Common myeloid progenitor, CD34-positive (primary cell): ENCODE measurements around the gene DLX2.
A peak's percentile ranks its signal among the peaks of the same experiment; 100 is the strongest.

Experiments
- CTCF ChIA-PET: fragments of 350-600 bp; sonication (Branson Sonifier 250); formaldehyde crosslinking; loops from one replicate; lab custom pipeline; 2021; ENCODE audit warnings: antibody characterized with exemption; lab: Charles Lee
- POLR2A ChIA-PET: fragments of 350-600 bp; sonication (Branson Sonifier 250); formaldehyde crosslinking; loops from one replicate; lab custom pipeline; 2021; ENCODE audit warnings: antibody characterized with exemption; lab: Charles Lee
- DNase-seq, 3 donors: peaks; one replicate each; pipeline versions ENCODE4 v3.0.0 to v3.0.0-alpha.2; 2013
- H3K27ac ChIP-seq, 2 experiments: 1 replicate in 1 of 2; 2 replicates in 1 of 2; pipeline ENCODE4 v1.7.0; 2013; ENCODE audit warnings: inconsistent platforms in 2 of 2, low read length in 2 of 2, mild to moderate bottlenecking in 2 of 2, low read depth in 1 of 2, moderate library complexity in 1 of 2; ENCODE audit not compliant: severe bottlenecking in 2 of 2, insufficient read depth in 1 of 2, poor library complexity in 1 of 2
- H3K27me3 ChIP-seq, 5 experiments: replicated peaks in 2 of 5; 1 replicate in 3 of 5; 2 replicates in 2 of 5; pipeline versions ENCODE4 v1.6.1 to v1.7.0; 2013; ENCODE audit warnings: low read length in 4 of 5, mild to moderate bottlenecking in 2 of 5, moderate library complexity in 2 of 5, inconsistent platforms in 1 of 5; ENCODE audit not compliant: insufficient read depth in 5 of 5, control insufficient read depth in 4 of 5
- H3K36me3 ChIP-seq, 4 experiments: 1 replicate in 2 of 4; 2 replicates in 2 of 4; pipeline versions ENCODE4 v1.6.1 to v1.7.0; 2013; ENCODE audit warnings: low read length in 3 of 4, control low read depth in 1 of 4, mild to moderate bottlenecking in 1 of 4; ENCODE audit not compliant: control insufficient read depth in 4 of 4, insufficient read depth in 4 of 4
- H3K4me1 ChIP-seq, 4 experiments: 1 replicate in 3 of 4; 2 replicates in 1 of 4; pipeline versions ENCODE4 v1.6.1 to v1.7.1; 2013; ENCODE audit warnings: low read length in 3 of 4, mild to moderate bottlenecking in 3 of 4, control low read depth in 1 of 4, inconsistent platforms in 1 of 4, moderate library complexity in 1 of 4; ENCODE audit not compliant: control insufficient read depth in 4 of 4, insufficient read depth in 4 of 4; ENCODE audit errors: control extremely low read depth in 1 of 4
- H3K4me3 ChIP-seq, 7 experiments: 1 replicate in 4 of 7; 2 replicates in 3 of 7; pipeline versions ENCODE4 v1.5.1 to v1.7.0; 2013; ENCODE audit warnings: mild to moderate bottlenecking in 7 of 7, low read length in 6 of 7, moderate library complexity in 6 of 7, inconsistent platforms in 2 of 7, low read depth in 2 of 7, control low read depth in 1 of 7; ENCODE audit not compliant: insufficient read depth in 4 of 7, control insufficient read depth in 1 of 7; ENCODE audit errors: extremely low read depth in 1 of 7
- H3K9me3 ChIP-seq, 5 experiments: 1 replicate in 4 of 5; 2 replicates in 1 of 5; pipeline versions ENCODE4 v1.6.1 to v1.7.1; 2013; ENCODE audit warnings: low read length in 4 of 5, mild to moderate bottlenecking in 2 of 5, inconsistent platforms in 1 of 5, low read depth in 1 of 5, moderate library complexity in 1 of 5; ENCODE audit not compliant: control insufficient read depth in 4 of 5, insufficient read depth in 2 of 5; ENCODE audit errors: control extremely low read depth in 1 of 5
- WGBS: methylation state at CpG from one replicate; pipeline ENCODE4 v1.1.5; 2013; ENCODE audit not compliant: insufficient coverage; 5-methylcytosine and 5-hydroxymethylcytosine counted together

The DLX2 gene

DNA sequence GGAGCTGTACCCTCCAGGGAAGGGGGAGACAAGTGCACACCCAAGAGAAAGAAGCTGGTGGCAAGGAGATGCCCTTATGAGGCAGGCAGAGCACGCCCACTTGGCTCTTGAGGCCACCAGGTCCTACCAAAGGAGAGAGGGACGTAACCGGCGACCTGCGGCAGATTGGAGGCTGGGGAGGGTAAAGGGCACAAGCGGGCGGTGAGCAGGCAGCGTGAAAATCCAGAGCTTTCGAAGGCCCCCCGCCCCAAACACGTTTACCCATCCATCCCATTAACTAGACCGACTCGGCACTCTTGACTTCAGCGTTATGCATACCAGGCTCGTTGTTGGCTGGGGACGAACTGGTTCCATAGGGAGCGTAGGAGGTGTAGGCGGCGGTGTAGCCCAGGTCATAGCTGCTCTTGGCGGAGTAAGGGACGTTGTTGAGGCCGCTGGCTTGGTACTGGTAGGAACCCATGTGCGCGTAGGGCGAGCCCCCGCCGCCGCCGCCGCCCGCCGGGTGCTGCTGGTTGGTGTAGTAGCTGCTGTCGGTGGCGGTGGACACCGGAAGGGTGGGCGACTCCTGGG is 794 bp downstream of the DLX2 start:
- POLR2A ChIA-PET: interaction anchor here (0.9 to 1.3 kb wide), 2 partner anchors 8 to 19 kb away, joined by 3 read pairs; no protein-coding TSS in a partner anchor
- no peaks in the 10 kb centered on the region for H3K36me3 ChIP-seq
- no peaks in the 10 kb centered on the region for H3K9me3 ChIP-seq
- CTCF ChIA-PET: interaction anchor here (1.0 to 11.5 kb wide), 5 partner anchors 12 to 502 kb away, joined by 3 to 128 read pairs (median 4); partner anchors contain the start of gene DLX1
- WGBS: 2% methylated on average over 14 of the region's 36 CpGs
- H3K27ac ChIP-seq: no peak overlapping the region
- peak in 1 of 3 donors; percentile 56 for DNase-seq
- peak overlapping the region in 6 of 7 experiments; percentile 12 to 74 (median 64) for H3K4me3 ChIP-seq
- H3K4me1 ChIP-seq: peaks cover 8 to 69% (median 66%) of the 10 kb centered on the region in 4 experiments
- H3K27me3 ChIP-seq: peaks cover 19 to 100% (median 64%) of the 10 kb centered on the region in 5 experiments

DNA sequence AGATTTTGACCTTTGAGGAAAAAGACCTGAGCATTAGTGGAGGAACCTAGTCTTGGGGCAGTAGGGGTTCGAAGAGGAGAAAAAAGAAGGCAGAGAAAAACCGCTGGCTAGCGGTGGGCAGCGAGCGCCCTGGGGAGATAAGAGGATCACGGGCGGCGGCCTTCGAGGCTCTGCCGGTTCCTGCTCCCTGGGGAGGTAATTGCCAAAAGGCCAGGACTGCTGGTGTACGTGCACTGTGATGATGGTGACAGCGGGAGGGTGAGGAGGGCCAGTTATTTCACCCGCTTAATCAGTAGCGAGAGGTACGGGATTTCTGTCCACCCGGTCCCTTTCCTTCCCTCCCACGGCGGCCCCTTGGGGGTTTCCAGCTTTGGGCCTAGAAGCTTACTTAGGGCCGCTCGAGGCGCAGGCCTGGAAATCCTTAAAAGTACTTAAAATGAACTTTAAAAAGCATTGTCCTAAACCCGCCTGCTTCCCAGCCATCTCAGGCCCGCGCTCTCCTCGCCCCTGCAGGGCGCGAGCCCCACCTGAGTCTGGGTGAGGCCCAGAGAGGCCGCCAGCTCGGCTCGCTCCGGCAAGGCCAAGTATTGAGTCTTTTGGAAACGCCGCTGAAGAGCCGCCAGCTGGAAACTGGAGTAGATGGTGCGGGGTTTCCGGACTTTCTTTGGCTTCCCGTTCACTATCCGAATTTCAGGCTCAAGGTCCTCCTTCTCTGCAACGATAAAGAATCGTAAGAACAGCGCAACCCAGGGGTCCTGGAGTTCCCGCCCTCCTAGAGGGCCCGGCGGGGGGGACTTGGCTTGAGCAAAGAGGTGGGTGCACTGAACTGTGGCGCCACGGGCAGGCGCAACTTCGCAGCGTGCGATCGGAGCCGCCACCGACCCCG is 1.5 kb downstream of the DLX2 start:
- 3% methylated on average over 40 of the region's 54 CpGs for WGBS
- DNase-seq: peak in 1 of 3 donors; percentile 37
- Histone ChIP-seq H3K9me3 (no peaks in the 10 kb centered on the region), H3K27ac (no peak overlapping the region), H3K4me1 (peaks cover 6 to 68% (median 66%) of the 10 kb centered on the region in 4 experiments), H3K36me3 (no peaks in the 10 kb centered on the region), H3K4me3 (peak overlapping the region in 4 of 7 experiments; percentile 64 to 74 (median 68)), H3K27me3 (peaks cover 19 to 100% (median 61%) of the 10 kb centered on the region in 5 experiments)
- ChIA-PET POLR2A (interaction anchor here (1.3 kb wide), 1 partner anchor 18 kb away, joined by 3 read pairs; no protein-coding TSS in a partner anchor), CTCF (interaction anchor here (1.0 to 11.5 kb wide), 5 partner anchors 12 to 501 kb away, joined by 3 to 128 read pairs (median 4); partner anchors contain the start of gene DLX1)

DNA sequence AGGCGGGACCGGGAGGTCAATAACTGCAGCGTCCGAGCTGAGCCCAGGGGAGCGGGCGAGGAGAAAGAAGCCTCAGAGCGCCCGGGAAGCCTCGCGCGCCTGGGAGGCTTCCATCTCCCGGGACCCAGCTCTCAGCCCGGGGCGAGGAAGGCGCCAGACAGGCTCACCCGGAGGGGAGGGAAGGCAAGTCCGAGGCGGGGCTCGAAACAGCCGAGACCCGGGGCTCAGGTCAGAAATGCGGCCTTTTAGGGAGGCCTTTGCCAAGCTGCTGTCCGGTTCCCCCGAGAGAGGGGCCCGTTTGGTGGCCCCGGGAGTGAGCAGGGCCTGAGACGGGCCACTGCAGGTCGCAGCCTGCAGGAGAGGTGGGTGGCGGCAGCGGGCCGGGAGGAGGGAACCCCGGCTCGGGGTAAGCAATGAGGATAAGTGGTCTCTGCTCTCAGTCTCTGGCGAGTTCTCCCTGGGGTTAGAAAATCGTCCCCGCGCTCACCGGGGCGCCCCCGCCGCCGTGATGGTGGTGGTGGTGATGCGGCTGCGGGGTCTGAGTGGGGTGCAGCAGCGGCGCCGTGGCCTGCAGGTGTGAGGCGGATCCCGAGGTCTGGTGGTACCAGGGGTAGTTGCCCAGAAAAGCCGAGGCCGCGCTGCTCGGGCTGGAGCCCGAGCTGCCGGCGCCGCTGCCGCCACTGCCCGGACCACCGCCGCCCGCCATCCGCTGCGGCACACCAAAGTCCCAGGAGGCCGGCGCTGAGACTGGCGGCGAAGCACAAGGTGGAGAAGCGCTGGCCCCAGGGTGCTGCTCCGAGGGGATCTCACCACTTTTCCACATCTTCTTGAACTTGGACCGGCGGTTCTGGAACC is 2.4 kb downstream of the DLX2 start:
- DNase-seq: no peak
- 4% methylated on average over 48 of the region's 72 CpGs for WGBS
- no peak overlapping the region for H3K27ac ChIP-seq
- H3K36me3 ChIP-seq: no peaks in the 10 kb centered on the region
- peaks cover 19 to 100% (median 59%) of the 10 kb centered on the region in 5 experiments for H3K27me3 ChIP-seq
- no peaks in the 10 kb centered on the region for H3K9me3 ChIP-seq
- peaks cover 6 to 70% (median 69%) of the 10 kb centered on the region in 4 experiments for H3K4me1 ChIP-seq
- ChIA-PET CTCF (interaction anchor here (1.5 to 11.5 kb wide), 3 partner anchors 8 to 18 kb away, joined by 4 to 128 read pairs (median 16); partner anchors contain the start of gene DLX1), POLR2A (interaction anchor here (0.6 to 1.1 kb wide), 2 partner anchors 9 to 29 kb away, joined by 3 to 4 read pairs; no protein-coding TSS in a partner anchor)
- H3K4me3 ChIP-seq: no peak overlapping the region

DNA sequence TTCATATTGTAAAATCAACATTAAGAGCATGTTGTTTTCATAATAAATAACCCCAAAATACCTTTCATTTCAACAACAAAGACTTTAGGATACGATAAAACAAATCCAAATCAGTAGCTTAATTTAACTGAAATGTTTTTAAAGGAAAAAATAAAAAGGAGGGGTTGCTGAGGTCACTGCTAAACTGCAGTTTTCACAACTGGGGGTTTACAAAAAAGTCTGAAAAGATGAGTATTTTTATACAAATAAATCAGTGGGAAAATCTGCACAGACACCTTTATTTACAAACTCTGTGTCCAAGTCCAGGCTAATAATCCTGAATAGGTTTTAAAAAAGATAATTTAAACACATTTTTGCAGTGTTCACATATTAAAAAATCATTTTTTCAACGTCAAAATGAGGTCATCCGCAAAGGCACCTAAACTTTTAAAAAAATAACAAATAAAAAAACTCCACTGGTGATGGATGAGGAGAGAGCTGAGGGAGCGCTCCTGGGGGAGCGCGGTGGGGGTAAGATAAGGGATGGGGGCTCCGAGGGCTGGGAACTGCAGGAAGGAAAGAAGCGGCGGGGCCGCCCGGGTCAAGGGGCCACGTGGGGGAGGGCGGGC is 3.1 kb downstream of the DLX2 start:
- peaks cover 19 to 100% (median 56%) of the 10 kb centered on the region in 5 experiments for H3K27me3 ChIP-seq

DNA sequence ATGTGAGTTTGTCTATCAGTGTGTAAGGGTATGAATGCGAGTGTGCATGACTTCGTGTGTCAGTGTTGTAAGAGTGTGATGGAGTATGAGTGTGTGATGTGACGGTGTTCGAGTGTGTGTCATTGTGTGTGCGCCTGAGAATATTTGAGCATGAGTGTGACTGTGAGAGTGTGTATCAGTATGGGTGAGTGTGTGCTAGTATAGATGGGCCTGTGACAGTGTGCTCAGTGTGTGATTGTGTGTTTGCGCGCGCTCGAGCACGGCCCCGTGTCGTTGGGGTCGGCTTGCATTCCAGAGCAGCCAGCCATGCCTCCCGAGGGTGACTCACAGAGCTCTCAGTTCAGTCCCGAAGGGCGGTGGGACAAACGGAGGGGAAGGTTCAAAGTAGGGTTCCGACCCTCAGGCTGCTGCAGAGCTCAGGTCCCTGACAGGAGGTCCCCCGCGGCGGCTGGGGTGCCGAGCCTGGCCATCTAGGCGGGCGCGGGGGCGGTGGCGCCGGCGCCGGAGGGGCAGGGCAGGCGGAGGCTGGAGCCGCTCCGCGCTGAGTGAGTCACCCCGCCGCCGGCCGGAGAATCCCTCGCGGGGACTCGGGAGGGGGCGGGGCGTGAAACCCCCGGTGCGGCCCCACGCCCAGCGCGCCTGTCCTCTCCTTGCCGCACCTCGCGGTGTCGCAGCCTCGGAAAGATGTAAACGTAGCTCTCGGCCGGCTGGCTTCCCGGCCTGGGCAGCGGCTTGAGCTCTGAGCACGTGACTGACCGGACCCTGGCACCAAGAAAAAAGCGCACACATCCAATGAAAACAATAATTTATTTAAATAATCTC is 3.8 kb downstream of the DLX2 start:
- DNase-seq: peak in 2 of 3 donors; percentile 71 to 81
- Histone ChIP-seq H3K36me3 (no peaks in the 10 kb centered on the region), H3K4me3 (peak overlapping the region in 3 of 7 experiments; percentile 17 to 45 (median 32)), H3K4me1 (peaks cover 6 to 78% (median 76%) of the 10 kb centered on the region in 4 experiments), H3K9me3 (no peaks in the 10 kb centered on the region), H3K27me3 (peaks cover 17 to 100% (median 58%) of the 10 kb centered on the region in 5 experiments), H3K27ac (no peak overlapping the region)
- POLR2A ChIA-PET: interaction anchor here (1.1 kb wide), 1 partner anchor 8 kb away, joined by 4 read pairs; no protein-coding TSS in a partner anchor
- 5% methylated on average over 52 of the region's 61 CpGs for WGBS
- CTCF ChIA-PET: interaction anchor here (1.5 to 11.5 kb wide), 3 partner anchors 9 to 16 kb away, joined by 4 to 128 read pairs (median 16); partner anchors contain the start of gene DLX1

More for the DNA sequence above, 3.1 kb downstream of the DLX2 start:
- POLR2A ChIA-PET: interaction anchor here (0.6 to 1.1 kb wide), 2 partner anchors 9 to 30 kb away, joined by 3 to 4 read pairs; no protein-coding TSS in a partner anchor
- no peak for DNase-seq
- H3K9me3 ChIP-seq: no peaks in the 10 kb centered on the region
- no peaks in the 10 kb centered on the region for H3K36me3 ChIP-seq
- 6% methylated on average over 5 of the region's 13 CpGs for WGBS
- peaks cover 6 to 77% (median 76%) of the 10 kb centered on the region in 4 experiments for H3K4me1 ChIP-seq
- H3K27ac ChIP-seq: no peak overlapping the region
- H3K4me3 ChIP-seq: no peak overlapping the region
- CTCF ChIA-PET: interaction anchor here (1.5 to 11.5 kb wide), 3 partner anchors 8 to 17 kb away, joined by 4 to 128 read pairs (median 16); partner anchors contain the start of gene DLX1
